ENCODE measurements around the gene PTTG1IP.

Gene PTTG1IP

GRCh38 chr21:44908908-44909307, 35.4 kb upstream of the PTTG1IP start:
- no peak for DNase-seq (ENCODE audit: low spot score)

GRCh38 chr21:44907966-44908895, 34.7 kb upstream of the PTTG1IP start:
- DNase-seq (ENCODE audit: low spot score) = no peak

GRCh38 chr21:44907225-44907965, 33.9 kb upstream of the PTTG1IP start:
- no peak for DNase-seq (ENCODE audit: low spot score)

- no peak for DNase-seq (ENCODE audit: low spot score)
Measured at GRCh38 chr21:44905728-44906090, 32.2 kb upstream of the PTTG1IP start.

- no peak for DNase-seq (ENCODE audit: low spot score)
Measured at GRCh38 chr21:44905016-44905727, 31.7 kb upstream of the PTTG1IP start.

GRCh38 chr21:44904141-44904923, 30.8 kb upstream of the PTTG1IP start:
- no peak for DNase-seq (ENCODE audit: low spot score)

GRCh38 chr21:44903689-44904088, 30.2 kb upstream of the PTTG1IP start:
- DNase-seq (ENCODE audit: low spot score) = no peak

GRCh38 chr21:44903050-44903685, 29.7 kb upstream of the PTTG1IP start:
- DNase-seq (ENCODE audit: low spot score) = no peak

- no peak for DNase-seq (ENCODE audit: low spot score)
Measured at GRCh38 chr21:44902268-44903049, 29.0 kb upstream of the PTTG1IP start.

GRCh38 chr21:44901391-44902074, 28.0 kb upstream of the PTTG1IP start:
- no peak for DNase-seq (ENCODE audit: low spot score)

- DNase-seq (ENCODE audit: low spot score) = no peak
Measured at GRCh38 chr21:44900559-44901251, 27.2 kb upstream of the PTTG1IP start.

- DNase-seq (ENCODE audit: low spot score) = no peak
Measured at GRCh38 chr21:44899768-44900558, 26.5 kb upstream of the PTTG1IP start.

- DNase-seq (ENCODE audit: low spot score) = no peak
Measured at GRCh38 chr21:44898851-44899767, 25.6 kb upstream of the PTTG1IP start.

- DNase-seq (ENCODE audit: low spot score) = no peak
Measured at GRCh38 chr21:44898011-44898488, 24.6 kb upstream of the PTTG1IP start.

- DNase-seq (ENCODE audit: low spot score) = no peak
Measured at GRCh38 chr21:44897326-44898010, 24.0 kb upstream of the PTTG1IP start.

GRCh38 chr21:44896561-44897286, 23.2 kb upstream of the PTTG1IP start:
- no peak for DNase-seq (ENCODE audit: low spot score)

Data from cerebellar cortex (tissue), 1 donor.